IMR-90 (cell line): ENCODE measurements around the gene LGI2. TPM values are rescaled to one million over a fixed set of nuclear protein-coding genes. Genes with fewer than 3 reads are reported as not detected.

Experiments used
- ATAC-seq: fragments of 200-7000 bp; cut with Tn5 transposase; 2 replicates; pipeline ENCODE4 v1.9.1; 2020; ENCODE audit warnings: low read depth, mild to moderate bottlenecking, moderate library complexity
- BruUV-seq: library from RNA; stranded (reverse); fragments of 400-500 nt; replicated peaks from 2 replicates; lab custom pipeline; 2021; lab: Mats Ljungman, UMichigan
- CTCF ChIA-PET: fragments of 300-600 bp; formaldehyde crosslinking; extraction: SDS; loops from one replicate; lab custom pipeline; 2021; ENCODE audit warnings: antibody characterized with exemption; lab: Yijun Ruan, JAX
- POLR2A ChIA-PET: fragments of 300-600 bp; sonication (Branson Sonifier 250); formaldehyde crosslinking; loops from one replicate; lab custom pipeline; 2022; ENCODE audit warnings: antibody characterized with exemption; ENCODE audit not compliant: unreplicated experiment; lab: Charles Lee
- DNase-seq: peaks from one replicate; pipeline ENCODE4 v3.0.0; 2013
- H2AFZ ChIP-seq: replicated peaks from 2 replicates; pipeline ENCODE3; 2013; ENCODE audit warnings: low read length, mild to moderate bottlenecking; ENCODE audit not compliant: poor library complexity
- H2AK5ac ChIP-seq: 2 replicates; pipeline ENCODE4 v1.6.1; 2013; ENCODE audit warnings: low read depth, low read length, inconsistent platforms
- H2AK9ac ChIP-seq: replicated peaks from 2 replicates; pipeline ENCODE3; 2013; ENCODE audit warnings: mild to moderate bottlenecking, low read depth, low read length, moderate library complexity; ENCODE audit not compliant: poor library complexity
- H2BK120ac ChIP-seq: 2 replicates; pipeline ENCODE4 v1.6.1; 2013; ENCODE audit warnings: low read depth, low read length, inconsistent platforms
- H2BK15ac ChIP-seq: 3 replicates; pipeline ENCODE4 v1.6.1; 2013; ENCODE audit warnings: low read depth, low read length, inconsistent platforms
- H2BK20ac ChIP-seq: 2 replicates; pipeline ENCODE4 v1.6.1; 2013; ENCODE audit warnings: low read depth, mild to moderate bottlenecking, inconsistent platforms, low read length, moderate library complexity
- H2BK5ac ChIP-seq: 2 replicates; pipeline ENCODE4 v1.6.1; 2013; ENCODE audit warnings: mild to moderate bottlenecking, low read depth, low read length, inconsistent platforms; ENCODE audit not compliant: poor library complexity, severe bottlenecking
- H3K14ac ChIP-seq: replicated peaks from 2 replicates; pipeline ENCODE4 v1.6.1; 2013; ENCODE audit warnings: low read depth, low read length, inconsistent platforms
- H3K18ac ChIP-seq: 2 replicates; pipeline ENCODE4 v1.6.1; 2013; ENCODE audit warnings: low read depth, low read length, control low read depth
- H3K23ac ChIP-seq: 2 replicates; pipeline ENCODE4 v1.6.1; 2013; ENCODE audit warnings: low read depth, low read length, inconsistent platforms
- H3K27ac ChIP-seq: 2 replicates; pipeline ENCODE4 v1.5.1; 2013; ENCODE audit warnings: mild to moderate bottlenecking, control low read depth, low read length; ENCODE audit not compliant: insufficient read depth
- H3K27me3 ChIP-seq: 2 replicates; pipeline ENCODE4 v1.6.1; 2013; ENCODE audit warnings: low read length; ENCODE audit not compliant: control insufficient read depth, insufficient read depth
- H3K36me3 ChIP-seq: 2 replicates; pipeline ENCODE4 v1.6.1; 2013; ENCODE audit warnings: low read length, mixed read lengths; ENCODE audit not compliant: control insufficient read depth, insufficient read depth
- H3K4ac ChIP-seq: 2 replicates; pipeline ENCODE4 v1.6.1; 2013; ENCODE audit warnings: low read depth, low read length, inconsistent platforms
- H3K4me1 ChIP-seq: 2 replicates; pipeline ENCODE4 v1.6.1; 2013; ENCODE audit warnings: low read length, mixed read lengths; ENCODE audit not compliant: control insufficient read depth, insufficient read depth
- H3K4me2 ChIP-seq: 2 replicates; pipeline ENCODE4 v1.6.1; 2013; ENCODE audit warnings: low read depth, mild to moderate bottlenecking, control low read depth, low read length, moderate library complexity
- H3K4me3 ChIP-seq: 2 replicates; pipeline ENCODE4 v1.5.1; 2013; ENCODE audit warnings: low read depth, mild to moderate bottlenecking, control low read depth, low read length, moderate library complexity; ENCODE audit not compliant: insufficient read depth
- H3K56ac ChIP-seq: 2 replicates; pipeline ENCODE4 v1.6.1; 2013; ENCODE audit warnings: low read length, inconsistent platforms; ENCODE audit not compliant: insufficient read depth; ENCODE audit errors: extremely low read depth
- H3K79me1 ChIP-seq, 2 experiments: 2 replicates each; pipeline ENCODE4 v1.6.1; 2013; ENCODE audit warnings: low read length in 2 of 2, inconsistent platforms in 1 of 2, low read depth in 1 of 2
- H3K9ac ChIP-seq: 2 replicates; pipeline ENCODE4 v1.6.1; 2013; ENCODE audit warnings: low read depth, low read length, control low read depth
- H3K9me1 ChIP-seq: 2 replicates; pipeline ENCODE4 v1.6.1; 2013; ENCODE audit warnings: low read length, inconsistent platforms; ENCODE audit not compliant: insufficient read depth
- H3K9me3 ChIP-seq: 2 replicates; pipeline ENCODE4 v1.6.1; 2013; ENCODE audit warnings: low read length; ENCODE audit not compliant: control insufficient read depth, insufficient read depth
- H4K20me1 ChIP-seq: 2 replicates; pipeline ENCODE4 v1.6.1; 2013; ENCODE audit warnings: low read length, inconsistent platforms; ENCODE audit not compliant: insufficient read depth
- H4K5ac ChIP-seq: 2 replicates; pipeline ENCODE4 v1.6.1; 2013; ENCODE audit warnings: mild to moderate bottlenecking, low read depth, low read length, control low read depth
- H4K8ac ChIP-seq, 2 experiments: 2 replicates each; pipeline ENCODE4 v1.6.1; 2013; ENCODE audit warnings: low read depth in 2 of 2, low read length in 2 of 2, control low read depth in 1 of 2, inconsistent platforms in 1 of 2
- H4K91ac ChIP-seq: 2 replicates; pipeline ENCODE4 v1.6.1; 2013; ENCODE audit warnings: low read depth, low read length, inconsistent platforms; ENCODE audit not compliant: insufficient read depth
- CHD1 ChIP-seq: IDR thresholded peaks from 2 replicates; pipeline ENCODE4 v1.6.1; 2012; ENCODE audit warnings: low read depth, low read length, improper control_type of control experiment
- FOS ChIP-seq: fragments of 150-350 bp; IDR thresholded peaks from 2 replicates; pipeline ENCODE4 v1.6.1; 2016; ENCODE audit warnings: low read depth, low read length
- MAFK ChIP-seq: IDR thresholded peaks from 2 replicates; pipeline ENCODE4 v1.6.1; 2012; ENCODE audit warnings: low read depth, low read length, improper control_type of control experiment
- MXI1 ChIP-seq: IDR thresholded peaks from 2 replicates; pipeline ENCODE4 v1.6.1; 2012; ENCODE audit warnings: low read depth, mild to moderate bottlenecking, low read length, moderate library complexity, borderline replicate concordance
- NFE2L2 ChIP-seq: fragments of 150-350 bp; IDR thresholded peaks from 2 replicates; pipeline ENCODE4 v1.6.1; 2016; ENCODE audit warnings: low read depth, mild to moderate bottlenecking, low read length
- RAD21 ChIP-seq: IDR thresholded peaks from 2 replicates; pipeline ENCODE4 v1.6.1; 2012; ENCODE audit warnings: low read length, improper control_type of control experiment
- SMC3 ChIP-seq: fragments of 150-350 bp; IDR thresholded peaks from 2 replicates; pipeline ENCODE4 v1.6.1; 2016; ENCODE audit warnings: low read depth, mild to moderate bottlenecking, antibody characterized with exemption, low read length, moderate library complexity
- WGBS, 2 experiments: methylation state at CpG; one replicate each; pipeline versions ENCODE4 v1.1.5 to v1.1.7; 2013; ENCODE audit warnings: missing lambda C conversion rate in 2 of 2; ENCODE audit not compliant: insufficient read length in 1 of 2; ENCODE audit errors: extremely low coverage in 2 of 2; 5-methylcytosine and 5-hydroxymethylcytosine counted together
- dilution Hi-C: fragments of 300-500 bp; cut with HindIII; formaldehyde crosslinking; loops from one replicate; pipeline ENCODE4 v1.14.3; 2018; ENCODE audit warnings: low sequenced_read_pairs; ENCODE audit not compliant: unreplicated experiment
- in situ Hi-C: fragments of 300-500 bp; cut with MboI; formaldehyde crosslinking; loops from 3 replicates; pipeline ENCODE4 v1.14.3; 2019; ENCODE audit warnings: low sequenced_read_pairs, inconsistent platforms, mixed read lengths
- intact Hi-C: fragments of 100-400 bp; cut with micrococcal nuclease; formaldehyde crosslinking; loops from 2 replicates; pipeline ENCODE4 v1.10.0; 2022
- polyA plus RNA-seq, 3 experiments: library from polyadenylated mRNA; depleted of rRNA; stranded (reverse); fragments of >200 nt; gene quantifications; 2 replicates each; pipeline ENCODE4 v1.2.3, GENCODE V29; 2012; ENCODE audit warnings: low replicate concordance in 1 of 3
- total RNA-seq: library from RNA; depleted of rRNA; stranded (reverse); fragments of >200 nt; gene quantifications from 2 replicates; pipeline ENCODE4 v1.2.3, GENCODE V29; 2012
- TF ChIP-seq, protein P1 (sequence below): conservative IDR thresholded peaks from 2 replicates; pipeline ENCODE4 v1.5.1; 2012; ENCODE audit warnings: mild to moderate bottlenecking, low read depth, low read length, improper control_type of control experiment

LGI2 gene
- total and polyA plus RNA-seq, 2 of the 4 experiments (the other 2 are of a cell fraction), result not detected

- no peak overlapping the region for H4K8ac ChIP-seq
- H4K91ac ChIP-seq, result no peak overlapping the region
- H2BK120ac ChIP-seq, result no peak overlapping the region
- ChIA-PET POLR2A (no interaction called here), CTCF (interaction anchor here (1.5 kb wide), 1 partner anchor 14 kb away, joined by 6 read pairs; no protein-coding TSS in a partner anchor)
- no peak overlapping the region for H3K56ac ChIP-seq
- no peak overlapping the region for H3K14ac ChIP-seq
- no TSS peak for BruUV-seq
- no peaks in the 10 kb centered on the region for H3K4me1 ChIP-seq
- in situ Hi-C loops, result no loop called here
- H3K9me1 ChIP-seq, result no peaks in the 10 kb centered on the region
- H3K4ac ChIP-seq, result no peak overlapping the region
- H4K5ac ChIP-seq, result no peak overlapping the region
- DNase-seq, result no peak
- TF ChIP-seq SMC3 (no peak), CHD1 (no peak), FOS (no peak), RAD21 (no peak), MXI1 (no peak), NFE2L2 (no peak), MAFK (no peak)
- TF ChIP-seq, protein P1, sequence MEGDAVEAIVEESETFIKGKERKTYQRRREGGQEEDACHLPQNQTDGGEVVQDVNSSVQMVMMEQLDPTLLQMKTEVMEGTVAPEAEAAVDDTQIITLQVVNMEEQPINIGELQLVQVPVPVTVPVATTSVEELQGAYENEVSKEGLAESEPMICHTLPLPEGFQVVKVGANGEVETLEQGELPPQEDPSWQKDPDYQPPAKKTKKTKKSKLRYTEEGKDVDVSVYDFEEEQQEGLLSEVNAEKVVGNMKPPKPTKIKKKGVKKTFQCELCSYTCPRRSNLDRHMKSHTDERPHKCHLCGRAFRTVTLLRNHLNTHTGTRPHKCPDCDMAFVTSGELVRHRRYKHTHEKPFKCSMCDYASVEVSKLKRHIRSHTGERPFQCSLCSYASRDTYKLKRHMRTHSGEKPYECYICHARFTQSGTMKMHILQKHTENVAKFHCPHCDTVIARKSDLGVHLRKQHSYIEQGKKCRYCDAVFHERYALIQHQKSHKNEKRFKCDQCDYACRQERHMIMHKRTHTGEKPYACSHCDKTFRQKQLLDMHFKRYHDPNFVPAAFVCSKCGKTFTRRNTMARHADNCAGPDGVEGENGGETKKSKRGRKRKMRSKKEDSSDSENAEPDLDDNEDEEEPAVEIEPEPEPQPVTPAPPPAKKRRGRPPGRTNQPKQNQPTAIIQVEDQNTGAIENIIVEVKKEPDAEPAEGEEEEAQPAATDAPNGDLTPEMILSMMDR, result no peak
- H3K9me3 ChIP-seq, result no peaks in the 10 kb centered on the region
- no peaks in the 10 kb centered on the region for H3K79me1 ChIP-seq
- no peak overlapping the region for H3K9ac ChIP-seq
- no peak overlapping the region for H3K4me2 ChIP-seq
- intact Hi-C loops, result no loop called here
- no peak overlapping the region for H2AK5ac ChIP-seq
- no peak overlapping the region for H2BK20ac ChIP-seq
- no peaks in the 10 kb centered on the region for H4K20me1 ChIP-seq
- dilution Hi-C loops, result no loop called here
- H3K23ac ChIP-seq, result no peak overlapping the region
- H2BK15ac ChIP-seq, result no peak overlapping the region
- H2BK5ac ChIP-seq, result no peak overlapping the region
- H2AK9ac ChIP-seq, result no peak overlapping the region
- peak overlapping the region; percentile 32 for H2AFZ ChIP-seq
- H3K27ac ChIP-seq, result no peak overlapping the region
- H3K36me3 ChIP-seq, result no peaks in the 10 kb centered on the region
- H3K18ac ChIP-seq, result no peak overlapping the region
- no peaks in the 10 kb centered on the region; the same call in none of the 2 replicates for H3K27me3 ChIP-seq
- ATAC-seq, result no peak
- no peak overlapping the region for H3K4me3 ChIP-seq
- WGBS, 2 experiments, result 46% methylated on average over 3 of the region's 7 CpGs; no CpG with 5 or more reads in 1 of the 2 experiments
These were observed 64.7 kb downstream of the LGI2 start for GRCh38 chr4:24966076-24966475.
